Measurements from ENCODE around the gene SUN2. TPM values are rescaled to one million over a fixed set of nuclear protein-coding genes. Genes with fewer than 3 reads are reported as not detected.

The SUN2 gene
- total and polyA plus RNA-seq, 2 donors (not counting 1 experiment from before 2014, with no cell fraction given) = 224 to 305 TPM

DNA sequence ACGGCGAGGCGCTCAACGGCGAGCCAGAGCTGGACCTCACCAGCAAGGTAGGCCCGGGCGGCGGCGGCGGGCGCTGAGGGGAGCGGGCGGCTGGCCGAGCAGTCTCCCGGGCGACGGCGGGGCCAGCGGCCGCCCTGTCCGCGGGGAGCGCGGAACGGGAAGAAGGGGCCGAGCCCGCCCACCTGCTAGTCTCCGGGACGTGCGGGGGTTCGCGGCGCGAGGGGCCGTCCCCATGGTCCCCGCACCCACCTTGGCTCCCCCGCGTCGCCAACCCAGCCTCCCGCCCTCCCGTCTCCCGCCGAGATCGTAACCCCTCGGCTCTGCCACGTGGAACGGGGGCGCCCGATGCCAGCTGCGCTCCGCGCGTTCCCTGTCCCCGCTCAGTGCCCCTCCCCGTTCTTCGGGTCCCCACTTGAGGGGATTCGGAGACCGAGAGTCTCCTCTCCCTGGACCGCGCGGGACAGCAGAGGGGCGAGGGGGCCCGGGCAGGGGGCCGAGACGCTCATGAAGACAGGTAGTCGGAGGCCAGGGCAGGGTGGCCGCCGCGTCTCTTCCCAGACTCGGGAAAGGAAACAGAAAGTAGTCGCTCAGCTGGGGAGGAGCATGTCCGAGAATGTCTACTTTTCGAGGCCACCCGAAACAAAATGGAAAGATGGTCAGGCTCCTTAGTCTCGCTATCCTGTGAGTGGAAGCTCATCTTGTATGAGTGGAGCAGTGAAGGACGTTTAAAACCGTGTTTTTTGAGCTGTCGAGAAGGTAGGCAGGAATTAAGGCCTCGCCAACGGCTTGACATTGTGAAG, 49.5 kb downstream of the SUN2 start:
- Histone ChIP-seq H3K9ac (ENCODE audit: low read length) (peak overlapping the region; percentile 90), H3K27me3 (replicated peaks in 1 of 4; ENCODE audit: control extremely low read depth in 1 of 4, control insufficient read depth in 3 of 4, insufficient read depth in 4 of 4, low read length in 3 of 4) (no peaks in the 10 kb centered on the region), H3K4me3 (ENCODE audit: control extremely low read depth in 1 of 5, extremely low read depth in 1 of 5, insufficient read depth in 1 of 5, low read depth in 2 of 5, low read length in 4 of 5) (peak overlapping the region; percentile 64 to 93 (median 88)), H3K4me2 (replicated peaks; ENCODE audit: low read depth, low read length, poor library complexity, severe bottlenecking) (peak overlapping the region; percentile 87), H3K36me3 (replicated peaks in 1 of 2; ENCODE audit: control extremely low read depth in 1 of 2, control insufficient read depth in 1 of 2, extremely low read depth in 1 of 2, insufficient read depth in 2 of 2, low read length in 1 of 2) (peaks cover 0 to 17% of the 10 kb centered on the region in 2 experiments), H2AFZ (ENCODE audit: insufficient read depth, low read depth, low read length, poor library complexity, severe bottlenecking) (peak overlapping the region; percentile 53), H4K20me1 (ENCODE audit: control insufficient read depth, insufficient read depth, low read length, poor library complexity, severe bottlenecking) (peaks cover 53% of the 10 kb centered on the region), H3K79me2 (ENCODE audit: control insufficient read depth, insufficient read depth, low read length) (peaks cover 64% of the 10 kb centered on the region), H3K9me3 (ENCODE audit: control extremely low read depth in 1 of 3, control insufficient read depth in 2 of 3, insufficient read depth in 1 of 3, low read length in 2 of 3) (no peaks in the 10 kb centered on the region), H3K4me1 (ENCODE audit: control insufficient read depth in 2 of 2, insufficient read depth in 2 of 2, low read length in 2 of 2) (peaks cover 51 to 54% of the 10 kb centered on the region in 2 donors), H3K27ac (ENCODE audit: low read length in 2 of 2) (peak overlapping the region; percentile 59 to 91)
- under 1% methylated on average over 80 of the region's 80 CpGs for WGBS (ENCODE audit: insufficient coverage)
- H3K4me3 Mint-ChIP-seq = peak overlapping the region; percentile 94
- intact Hi-C loops (cut with micrococcal nuclease) = loop anchor here (5.0 to 10.0 kb wide), 2 partner anchors 522 to 611 kb away; partner anchors contain the start of genes PLA2G6 and RPL3
- TF ChIP-seq, protein P1, sequence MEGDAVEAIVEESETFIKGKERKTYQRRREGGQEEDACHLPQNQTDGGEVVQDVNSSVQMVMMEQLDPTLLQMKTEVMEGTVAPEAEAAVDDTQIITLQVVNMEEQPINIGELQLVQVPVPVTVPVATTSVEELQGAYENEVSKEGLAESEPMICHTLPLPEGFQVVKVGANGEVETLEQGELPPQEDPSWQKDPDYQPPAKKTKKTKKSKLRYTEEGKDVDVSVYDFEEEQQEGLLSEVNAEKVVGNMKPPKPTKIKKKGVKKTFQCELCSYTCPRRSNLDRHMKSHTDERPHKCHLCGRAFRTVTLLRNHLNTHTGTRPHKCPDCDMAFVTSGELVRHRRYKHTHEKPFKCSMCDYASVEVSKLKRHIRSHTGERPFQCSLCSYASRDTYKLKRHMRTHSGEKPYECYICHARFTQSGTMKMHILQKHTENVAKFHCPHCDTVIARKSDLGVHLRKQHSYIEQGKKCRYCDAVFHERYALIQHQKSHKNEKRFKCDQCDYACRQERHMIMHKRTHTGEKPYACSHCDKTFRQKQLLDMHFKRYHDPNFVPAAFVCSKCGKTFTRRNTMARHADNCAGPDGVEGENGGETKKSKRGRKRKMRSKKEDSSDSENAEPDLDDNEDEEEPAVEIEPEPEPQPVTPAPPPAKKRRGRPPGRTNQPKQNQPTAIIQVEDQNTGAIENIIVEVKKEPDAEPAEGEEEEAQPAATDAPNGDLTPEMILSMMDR (IDR thresholded peaks at IDR 0.05) = no peak
- no peak for TF ChIP-seq EZH2 (IDR thresholded peaks at IDR 0.05; ENCODE audit: borderline replicate concordance, insufficient read depth, low read depth, low read length, poor library complexity, severe bottlenecking)
- no peaks in the 10 kb centered on the region for H3K9me3 Mint-ChIP-seq (ENCODE audit: insufficient read depth)
- H3K4me1 Mint-ChIP-seq = peaks cover 71% of the 10 kb centered on the region
- peak overlapping the region; percentile 98 for H3K27ac Mint-ChIP-seq
- DNase-seq = peak; percentile 59
- H3K27me3 Mint-ChIP-seq = no peaks in the 10 kb centered on the region
- ATAC-seq (ENCODE audit: low read depth) = no peak
- POLR2A ChIA-PET = interaction anchor here (0.9 to 1.5 kb wide), 4 partner anchors 26 to 525 kb away, joined by 3 to 5 read pairs (median 4); partner anchors contain the start of genes CBX6 and PLA2G6
- CTCF ChIA-PET = interaction anchor here (0.6 to 6.6 kb wide), 6 partner anchors 18 to 133 kb away, joined by 3 to 35 read pairs (median 4); partner anchors contain the start of gene TOMM22

Data from B cell (primary cell).